ENCODE results near the gene ADI1.

DNA sequence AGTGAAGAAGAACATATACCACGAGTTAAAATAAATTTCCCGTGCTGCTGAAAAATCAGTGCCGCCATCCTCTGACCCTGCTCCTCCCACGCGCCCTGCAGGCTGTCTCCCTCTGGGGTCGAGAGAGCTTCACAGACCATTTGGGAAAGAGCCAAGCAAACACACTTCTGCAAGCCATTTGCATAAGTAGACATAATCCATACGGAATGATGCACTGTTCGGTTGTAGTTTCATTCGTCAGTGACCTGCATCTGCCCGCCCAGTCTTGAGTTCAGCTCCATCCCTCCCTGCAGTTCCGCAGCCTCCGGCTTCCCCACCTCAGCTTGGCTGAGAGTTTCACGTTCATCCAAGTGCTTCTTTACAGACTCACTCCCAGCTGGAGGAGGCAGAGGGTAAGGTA lies 70.2 kb downstream of the ADI1 start:
- TF ChIP-seq, protein P1, sequence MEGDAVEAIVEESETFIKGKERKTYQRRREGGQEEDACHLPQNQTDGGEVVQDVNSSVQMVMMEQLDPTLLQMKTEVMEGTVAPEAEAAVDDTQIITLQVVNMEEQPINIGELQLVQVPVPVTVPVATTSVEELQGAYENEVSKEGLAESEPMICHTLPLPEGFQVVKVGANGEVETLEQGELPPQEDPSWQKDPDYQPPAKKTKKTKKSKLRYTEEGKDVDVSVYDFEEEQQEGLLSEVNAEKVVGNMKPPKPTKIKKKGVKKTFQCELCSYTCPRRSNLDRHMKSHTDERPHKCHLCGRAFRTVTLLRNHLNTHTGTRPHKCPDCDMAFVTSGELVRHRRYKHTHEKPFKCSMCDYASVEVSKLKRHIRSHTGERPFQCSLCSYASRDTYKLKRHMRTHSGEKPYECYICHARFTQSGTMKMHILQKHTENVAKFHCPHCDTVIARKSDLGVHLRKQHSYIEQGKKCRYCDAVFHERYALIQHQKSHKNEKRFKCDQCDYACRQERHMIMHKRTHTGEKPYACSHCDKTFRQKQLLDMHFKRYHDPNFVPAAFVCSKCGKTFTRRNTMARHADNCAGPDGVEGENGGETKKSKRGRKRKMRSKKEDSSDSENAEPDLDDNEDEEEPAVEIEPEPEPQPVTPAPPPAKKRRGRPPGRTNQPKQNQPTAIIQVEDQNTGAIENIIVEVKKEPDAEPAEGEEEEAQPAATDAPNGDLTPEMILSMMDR (IDR thresholded peaks at IDR 0.05), result no peak
- TF ChIP-seq ZFX (IDR thresholded peaks at IDR 0.05; ENCODE audit: borderline replicate concordance), result no peak

Measured in 22Rv1 (cell line).